IPS DF 19.7 (cell line): Measurements from ENCODE around the gene TMEM176B.

Experiments used
- DNase-seq: peaks from one replicate; pipeline ENCODE4 v3.0.0-alpha.2; 2013; ENCODE audit warnings: low read depth, low spot score

Gene TMEM176B

GRCh38 chr7:150753239-150753638, 46.9 kb downstream of the TMEM176B start:
- DNase-seq: no peak

- no peak for DNase-seq
Observed at GRCh38 chr7:150751702-150752101, 48.5 kb downstream of the TMEM176B start.

GRCh38 chr7:150748376-150748775, 51.8 kb downstream of the TMEM176B start:
- no peak for DNase-seq

- no peak for DNase-seq
Observed at GRCh38 chr7:150746921-150747320, 53.2 kb downstream of the TMEM176B start.

- no peak for DNase-seq
Observed at GRCh38 chr7:150745876-150746275, 54.3 kb downstream of the TMEM176B start.

GRCh38 chr7:150745086-150745485, 55.1 kb downstream of the TMEM176B start:
- no peak for DNase-seq

GRCh38 chr7:150744041-150744656, 56.0 kb downstream of the TMEM176B start:
- no peak for DNase-seq

GRCh38 chr7:150742286-150742968, 57.7 kb downstream of the TMEM176B start:
- DNase-seq: no peak
